ENCODE data around the gene PRRT1.
"Not testable (repeated sequence)": the region's sequence is repeated elsewhere in the genome, so short reads cannot be mapped to it uniquely, and the experiment has no call there.

The PRRT1 gene

GRCh38 chr6:32187725-32188380 lies 36.1 kb upstream of the PRRT1 start:
- not testable (repeated sequence) for DNase-seq

GRCh38 chr6:32187009-32187709 lies 35.4 kb upstream of the PRRT1 start:
- DNase-seq: no peak

- DNase-seq: peak; percentile 39
Observed at GRCh38 chr6:32186151-32186840, 34.6 kb upstream of the PRRT1 start.

- DNase-seq: peak; percentile 82
Observed at GRCh38 chr6:32185681-32186131, 34.0 kb upstream of the PRRT1 start.

GRCh38 chr6:32184084-32184640 lies 32.4 kb upstream of the PRRT1 start, which contains the start of gene AGER:
Gene AGER (minus strand): TSS chr6:32184253. CDS start chr6:32184222, 31 bp downstream.
- DNase-seq: no peak

- no peak for DNase-seq
Observed at GRCh38 chr6:32183483-32184083, 31.8 kb upstream of the PRRT1 start.

GRCh38 chr6:32183030-32183429 lies 31.3 kb upstream of the PRRT1 start:
- DNase-seq: no peak

GRCh38 chr6:32182555-32182981 lies 30.8 kb upstream of the PRRT1 start:
- DNase-seq: no peak

GRCh38 chr6:32181915-32182529 lies 30.3 kb upstream of the PRRT1 start:
- DNase-seq: no peak

- DNase-seq: no peak
Observed at GRCh38 chr6:32181148-32181702, 29.5 kb upstream of the PRRT1 start.

GRCh38 chr6:32179766-32180405 lies 28.1 kb upstream of the PRRT1 start:
- DNase-seq: no peak

GRCh38 chr6:32178547-32179440 lies 27.1 kb upstream of the PRRT1 start:
- DNase-seq: peak; percentile 66

- peak; percentile 100 for DNase-seq
Observed at GRCh38 chr6:32177788-32178546, 26.2 kb upstream of the PRRT1 start, which contains the start of gene RNF5. Gene RNF5 (plus strand): TSS chr6:32178405. CDS start chr6:32178512, 107 bp downstream.

GRCh38 chr6:32177183-32177787 lies 25.5 kb upstream of the PRRT1 start:
- DNase-seq: no peak

- DNase-seq: no peak
Observed at GRCh38 chr6:32176476-32177182, 24.9 kb upstream of the PRRT1 start.

GRCh38 chr6:32175711-32176475 lies 24.2 kb upstream of the PRRT1 start, which contains the start of gene AGPAT1:
Gene AGPAT1 (minus strand): TSS chr6:32176084. CDS start chr6:32171496, 4,588 bp downstream.
- DNase-seq: peak; percentile 99

- no peak for DNase-seq
Observed at GRCh38 chr6:32175322-32175710, 23.6 kb upstream of the PRRT1 start.

- no peak for DNase-seq
Observed at GRCh38 chr6:32174416-32174815, 22.7 kb upstream of the PRRT1 start.

Data from eye (tissue), 1 donor.